Measurements from ENCODE around the gene ADRB1.

The ADRB1 gene

GRCh38 chr10:114043532-114044246 lies at the start of gene ADRB1:
ADRB1 (plus strand) TSS chr10:114043866; CDS start chr10:114044133, 267 bp downstream.
- peak; percentile 48 to 78 (median 50) for DNase-seq

- no peak for DNase-seq
Observed at GRCh38 chr10:113995201-113995600, 48.5 kb upstream of the ADRB1 start.

- peak; percentile 25 to 43 (median 30) for DNase-seq
Observed at GRCh38 chr10:113997428-113997827, 46.2 kb upstream of the ADRB1 start.

GRCh38 chr10:113999531-113999930 lies 44.1 kb upstream of the ADRB1 start:
- DNase-seq: peak; percentile 24 to 43 (median 41)

GRCh38 chr10:114000457-114001010 lies 43.1 kb upstream of the ADRB1 start:
- peak in 1 of 3 donors; percentile 29 for DNase-seq

GRCh38 chr10:114002422-114002821 lies 41.2 kb upstream of the ADRB1 start:
- no peak for DNase-seq

- no peak for DNase-seq
Observed at GRCh38 chr10:114003161-114003941, 40.3 kb upstream of the ADRB1 start.

- DNase-seq: no peak
Observed at GRCh38 chr10:114009281-114009996, 34.2 kb upstream of the ADRB1 start.

- DNase-seq: no peak
Observed at GRCh38 chr10:114010316-114010715, 33.4 kb upstream of the ADRB1 start.

- DNase-seq: no peak
Observed at GRCh38 chr10:114012650-114013049, 31.0 kb upstream of the ADRB1 start.

GRCh38 chr10:114015708-114016107 lies 28.0 kb upstream of the ADRB1 start:
- no peak for DNase-seq

GRCh38 chr10:114017271-114017670 lies 26.4 kb upstream of the ADRB1 start:
- DNase-seq: no peak

- DNase-seq: no peak
Observed at GRCh38 chr10:114017873-114018272, 25.8 kb upstream of the ADRB1 start.

- DNase-seq: no peak
Observed at GRCh38 chr10:114019226-114019625, 24.4 kb upstream of the ADRB1 start.

GRCh38 chr10:114021154-114021553 lies 22.5 kb upstream of the ADRB1 start:
- DNase-seq: peak; percentile 50 to 63 (median 55)

- no peak for DNase-seq
Observed at GRCh38 chr10:114021717-114022680, 21.7 kb upstream of the ADRB1 start.

GRCh38 chr10:114022766-114023597 lies 20.7 kb upstream of the ADRB1 start:
- DNase-seq: no peak

- peak; percentile 72 to 95 (median 93) for DNase-seq
Observed at GRCh38 chr10:114024876-114025610, 18.6 kb upstream of the ADRB1 start.

- no peak for DNase-seq
Observed at GRCh38 chr10:114025611-114026130, 18.0 kb upstream of the ADRB1 start.

Measured in suppressor macrophage treated with lipopolysaccharide for 1 hour (primary cell).